ENCODE results near the gene GRIK1. TPM values are rescaled to one million over a fixed set of nuclear protein-coding genes. Genes with fewer than 3 reads are reported as not detected.

The GRIK1 gene
- total RNA-seq, 1 experiment from 2014 or later = not detected

DNA sequence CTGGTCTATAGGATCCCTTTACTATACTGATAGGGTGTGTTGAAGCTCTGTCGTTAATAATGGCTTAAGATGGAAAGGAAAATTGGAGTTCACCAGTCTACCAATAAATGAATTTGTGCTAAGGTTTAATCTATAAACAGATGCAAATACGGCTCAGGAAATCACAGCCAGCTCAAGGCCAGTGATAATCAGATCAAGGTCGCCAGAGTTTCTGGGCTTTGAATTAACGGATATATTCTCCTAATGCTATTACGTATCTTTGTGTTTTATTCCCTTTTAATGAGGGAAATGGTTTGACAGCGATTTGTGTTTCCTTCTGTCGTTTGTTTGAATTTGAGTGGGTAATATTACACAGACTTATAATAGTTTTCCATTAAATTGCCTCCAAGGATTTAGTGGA lies 361.5 kb downstream of the GRIK1 start:
- Histone ChIP-seq H3K79me2 (ENCODE audit: low read depth) (no peaks in the 10 kb centered on the region), H3K9me3 (ENCODE audit: insufficient read depth, low read depth) (no peaks in the 10 kb centered on the region), H3K9me2 (ENCODE audit: insufficient read depth) (no peaks in the 10 kb centered on the region), H3K4me1 (replicated peaks; ENCODE audit: insufficient read depth) (no peaks in the 10 kb centered on the region), H3K4me3 (no peak overlapping the region), H3F3A (ENCODE audit: insufficient read depth, low read depth) (no peaks in the 10 kb centered on the region), H3K27me3 (ENCODE audit: insufficient read depth, low read depth) (no peaks in the 10 kb centered on the region), H3K27ac (no peak overlapping the region), H4K20me1 (ENCODE audit: insufficient read depth) (no peaks in the 10 kb centered on the region), H3K36me3 (ENCODE audit: low read depth) (no peaks in the 10 kb centered on the region), H3K4me2 (no peak overlapping the region), H2AFZ (no peak overlapping the region)
- TF ChIP-seq, protein P1, sequence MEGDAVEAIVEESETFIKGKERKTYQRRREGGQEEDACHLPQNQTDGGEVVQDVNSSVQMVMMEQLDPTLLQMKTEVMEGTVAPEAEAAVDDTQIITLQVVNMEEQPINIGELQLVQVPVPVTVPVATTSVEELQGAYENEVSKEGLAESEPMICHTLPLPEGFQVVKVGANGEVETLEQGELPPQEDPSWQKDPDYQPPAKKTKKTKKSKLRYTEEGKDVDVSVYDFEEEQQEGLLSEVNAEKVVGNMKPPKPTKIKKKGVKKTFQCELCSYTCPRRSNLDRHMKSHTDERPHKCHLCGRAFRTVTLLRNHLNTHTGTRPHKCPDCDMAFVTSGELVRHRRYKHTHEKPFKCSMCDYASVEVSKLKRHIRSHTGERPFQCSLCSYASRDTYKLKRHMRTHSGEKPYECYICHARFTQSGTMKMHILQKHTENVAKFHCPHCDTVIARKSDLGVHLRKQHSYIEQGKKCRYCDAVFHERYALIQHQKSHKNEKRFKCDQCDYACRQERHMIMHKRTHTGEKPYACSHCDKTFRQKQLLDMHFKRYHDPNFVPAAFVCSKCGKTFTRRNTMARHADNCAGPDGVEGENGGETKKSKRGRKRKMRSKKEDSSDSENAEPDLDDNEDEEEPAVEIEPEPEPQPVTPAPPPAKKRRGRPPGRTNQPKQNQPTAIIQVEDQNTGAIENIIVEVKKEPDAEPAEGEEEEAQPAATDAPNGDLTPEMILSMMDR (conservative IDR thresholded peaks at IDR 0.05) = no peak
- TF ChIP-seq EZH2 (IDR thresholded peaks at IDR 0.05; ENCODE audit: low read depth) = no peak
- intact Hi-C loops (cut with micrococcal nuclease; ENCODE audit: unreplicated experiment) = no loop called here
- BruUV-seq (replicated peaks) = no TSS peak
- CTCF ChIA-PET = no interaction called here
- POLR2A ChIA-PET (ENCODE audit: unreplicated experiment) = no interaction called here
- DNase-seq = no peak

GRCh38 chr21:29571949-29572348 lies 367.8 kb downstream of the GRIK1 start:
- H3K9me2 ChIP-seq (ENCODE audit: insufficient read depth) = no peaks in the 10 kb centered on the region
- ChIA-PET CTCF (no interaction called here), POLR2A (ENCODE audit: unreplicated experiment) (no interaction called here)
- no peaks in the 10 kb centered on the region for H3K4me1 ChIP-seq (replicated peaks; ENCODE audit: insufficient read depth)
- no peaks in the 10 kb centered on the region for H3K9me3 ChIP-seq (ENCODE audit: insufficient read depth, low read depth)
- BruUV-seq (replicated peaks) = no TSS peak
- H3K79me2 ChIP-seq (ENCODE audit: low read depth) = no peaks in the 10 kb centered on the region
- H3K4me3 ChIP-seq = no peak overlapping the region
- TF ChIP-seq, protein P1 (conservative IDR thresholded peaks at IDR 0.05) = no peak
- TF ChIP-seq EZH2 (IDR thresholded peaks at IDR 0.05; ENCODE audit: low read depth) = no peak
- DNase-seq = no peak
- no peaks in the 10 kb centered on the region for H3K36me3 ChIP-seq (ENCODE audit: low read depth)
- no peaks in the 10 kb centered on the region for H4K20me1 ChIP-seq (ENCODE audit: insufficient read depth)
- H2AFZ ChIP-seq = no peak overlapping the region
- H3K4me2 ChIP-seq = no peak overlapping the region
- H3K27me3 ChIP-seq (ENCODE audit: insufficient read depth, low read depth) = no peaks in the 10 kb centered on the region
- no peak overlapping the region for H3K27ac ChIP-seq
- intact Hi-C loops (cut with micrococcal nuclease; ENCODE audit: unreplicated experiment) = no loop called here
- H3F3A ChIP-seq (ENCODE audit: insufficient read depth, low read depth) = no peaks in the 10 kb centered on the region

- no peak overlapping the region for H2AFZ ChIP-seq
- no peaks in the 10 kb centered on the region for H4K20me1 ChIP-seq (ENCODE audit: insufficient read depth)
- TF ChIP-seq EZH2 (IDR thresholded peaks at IDR 0.05; ENCODE audit: low read depth) = no peak
- TF ChIP-seq, protein P1 (conservative IDR thresholded peaks at IDR 0.05) = no peak
- ChIA-PET CTCF (no interaction called here), POLR2A (ENCODE audit: unreplicated experiment) (no interaction called here)
- H3K27me3 ChIP-seq (ENCODE audit: insufficient read depth, low read depth) = no peaks in the 10 kb centered on the region
- no peaks in the 10 kb centered on the region for H3K9me3 ChIP-seq (ENCODE audit: insufficient read depth, low read depth)
- H3K36me3 ChIP-seq (ENCODE audit: low read depth) = no peaks in the 10 kb centered on the region
- no peak overlapping the region for H3K4me3 ChIP-seq
- no TSS peak for BruUV-seq (replicated peaks)
- H3K4me1 ChIP-seq (replicated peaks; ENCODE audit: insufficient read depth) = no peaks in the 10 kb centered on the region
- no peak overlapping the region for H3K27ac ChIP-seq
- no peaks in the 10 kb centered on the region for H3F3A ChIP-seq (ENCODE audit: insufficient read depth, low read depth)
- no peaks in the 10 kb centered on the region for H3K79me2 ChIP-seq (ENCODE audit: low read depth)
- intact Hi-C loops (cut with micrococcal nuclease; ENCODE audit: unreplicated experiment) = no loop called here
- no peaks in the 10 kb centered on the region for H3K9me2 ChIP-seq (ENCODE audit: insufficient read depth)
- no peak for DNase-seq
- H3K4me2 ChIP-seq = no peak overlapping the region
Observed at GRCh38 chr21:29568020-29568697, 371.6 kb downstream of the GRIK1 start.

Data from PC-9 (cell line).